GM12878 (cell line): ENCODE results near the gene IL16.

Experiments
- CBX3 ChIP-seq: fragments of 200-600 bp; sonication (generic); IDR thresholded peaks from 2 replicates; pipeline ENCODE4 v1.6.1; 2016; ENCODE audit warnings: low read depth, borderline replicate concordance
- JUND ChIP-seq: IDR thresholded peaks from 2 replicates; pipeline ENCODE4 v1.6.1; 2012; ENCODE audit warnings: low read depth, mild to moderate bottlenecking, low read length, improper control_type of control experiment, moderate library complexity
- MAX ChIP-seq: IDR thresholded peaks from 2 replicates; pipeline ENCODE4 v1.6.1; 2012; ENCODE audit warnings: low read depth, low read length, improper control_type of control experiment
- NR2C1 ChIP-seq: fragments of 450-650 bp; IDR thresholded peaks from 2 replicates; pipeline ENCODE4 v1.6.1; 2017; ENCODE audit warnings: antibody characterized with exemption, mild to moderate bottlenecking, moderate library complexity
- POLR2A ChIP-seq: IDR thresholded peaks from 2 replicates; pipeline ENCODE4 v1.6.1; 2011; ENCODE audit warnings: low read depth, mild to moderate bottlenecking, low read length
- SMAD1 ChIP-seq: fragments of 450-650 bp; IDR thresholded peaks from 2 replicates; pipeline ENCODE4 v1.6.1; 2018; ENCODE audit warnings: mild to moderate bottlenecking, low read depth; ENCODE audit not compliant: partially characterized antibody
- SREBF2 ChIP-seq: IDR thresholded peaks from 2 replicates; pipeline ENCODE4 v1.6.1; 2012; ENCODE audit warnings: mild to moderate bottlenecking, low read length
- TCF7 ChIP-seq: IDR thresholded peaks from 2 replicates; pipeline ENCODE4 v1.6.1; 2014; ENCODE audit warnings: antibody characterized with exemption, borderline replicate concordance
- TF ChIP-seq, protein P1 (sequence below), 3 experiments: IDR thresholded peaks in 2 of 3; conservative IDR thresholded peaks in 1 of 3; 2 replicates each; pipeline ENCODE4 v1.5.1; 2011; ENCODE audit warnings: low read depth in 3 of 3, low read length in 3 of 3, mild to moderate bottlenecking in 3 of 3, control low read depth in 2 of 3, moderate library complexity in 2 of 3, inconsistent platforms in 1 of 3, mixed read lengths in 1 of 3; ENCODE audit not compliant: control insufficient read depth in 2 of 3, insufficient read depth in 1 of 3; ENCODE audit errors: extremely low read depth in 1 of 3

GRCh38 chr15:81197255-81197630 is 564 bp downstream of the IL16 start:
- TF ChIP-seq MAX, result no peak
- no peak for TF ChIP-seq CBX3
- no peak for TF ChIP-seq NR2C1
- no peak for TF ChIP-seq POLR2A
- TF ChIP-seq SREBF2, result no peak
- no peak for TF ChIP-seq TCF7
- TF ChIP-seq SMAD1, result no peak
- TF ChIP-seq, protein P1, sequence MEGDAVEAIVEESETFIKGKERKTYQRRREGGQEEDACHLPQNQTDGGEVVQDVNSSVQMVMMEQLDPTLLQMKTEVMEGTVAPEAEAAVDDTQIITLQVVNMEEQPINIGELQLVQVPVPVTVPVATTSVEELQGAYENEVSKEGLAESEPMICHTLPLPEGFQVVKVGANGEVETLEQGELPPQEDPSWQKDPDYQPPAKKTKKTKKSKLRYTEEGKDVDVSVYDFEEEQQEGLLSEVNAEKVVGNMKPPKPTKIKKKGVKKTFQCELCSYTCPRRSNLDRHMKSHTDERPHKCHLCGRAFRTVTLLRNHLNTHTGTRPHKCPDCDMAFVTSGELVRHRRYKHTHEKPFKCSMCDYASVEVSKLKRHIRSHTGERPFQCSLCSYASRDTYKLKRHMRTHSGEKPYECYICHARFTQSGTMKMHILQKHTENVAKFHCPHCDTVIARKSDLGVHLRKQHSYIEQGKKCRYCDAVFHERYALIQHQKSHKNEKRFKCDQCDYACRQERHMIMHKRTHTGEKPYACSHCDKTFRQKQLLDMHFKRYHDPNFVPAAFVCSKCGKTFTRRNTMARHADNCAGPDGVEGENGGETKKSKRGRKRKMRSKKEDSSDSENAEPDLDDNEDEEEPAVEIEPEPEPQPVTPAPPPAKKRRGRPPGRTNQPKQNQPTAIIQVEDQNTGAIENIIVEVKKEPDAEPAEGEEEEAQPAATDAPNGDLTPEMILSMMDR (IDR thresholded peaks at IDR 0.05 in 2 of 3, conservative IDR thresholded peaks at IDR 0.05 in 1 of 3; ENCODE audit: control insufficient read depth in 2 of 3, extremely low read depth in 1 of 3, insufficient read depth in 1 of 3, low read depth in 3 of 3, low read length in 3 of 3), result no peak
- no peak for TF ChIP-seq JUND
